GM10847 (cell line): ENCODE measurements around the gene PSMD6.

Experiments
- POLR2A ChIP-seq: IDR thresholded peaks from 2 replicates; pipeline ENCODE4 v1.6.1; 2011; ENCODE audit not compliant: insufficient read length; ENCODE audit errors: extremely low read depth

Gene PSMD6

GRCh38 chr3:63979093-63979885, 44.0 kb downstream of the PSMD6 start:
- no peak for TF ChIP-seq POLR2A

DNA sequence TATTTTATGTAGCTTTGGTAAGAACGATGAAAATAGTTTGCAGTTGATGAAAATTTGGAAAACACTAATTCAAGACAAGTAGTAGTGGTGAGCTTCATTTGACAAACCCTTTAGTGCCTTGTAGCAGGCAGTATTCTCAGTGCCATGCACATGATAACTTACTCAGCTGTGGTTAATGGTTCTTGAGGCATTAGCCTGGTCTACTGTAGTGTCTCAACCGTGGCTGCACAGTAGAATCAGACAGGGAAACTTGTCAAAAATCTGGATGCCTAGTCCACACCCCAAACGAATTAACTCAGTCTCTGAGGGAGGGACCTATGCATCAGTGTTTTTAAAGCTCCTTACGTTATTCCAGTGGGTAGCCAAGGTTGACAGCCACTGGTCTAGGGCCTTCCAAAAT, 45.4 kb downstream of the PSMD6 start:
- no peak for TF ChIP-seq POLR2A

DNA sequence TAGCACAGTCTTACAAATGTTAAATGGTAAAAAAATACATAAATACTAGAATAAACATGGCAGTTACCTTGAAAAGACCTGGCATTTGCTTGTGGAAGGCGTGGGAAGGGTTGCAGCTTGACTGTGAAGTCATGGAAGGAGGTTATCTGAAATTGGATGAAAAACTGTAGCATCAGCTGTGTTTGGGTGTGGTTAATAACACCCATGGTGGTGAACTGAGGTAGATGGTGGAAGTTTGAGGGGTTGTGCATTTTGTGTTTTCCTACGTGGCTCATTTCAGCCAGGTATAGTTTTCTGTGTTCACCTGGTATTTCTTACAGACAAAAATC, 46.5 kb downstream of the PSMD6 start:
- no peak for TF ChIP-seq POLR2A

GRCh38 chr3:63976161-63976871, 47.0 kb downstream of the PSMD6 start:
- no peak for TF ChIP-seq POLR2A

GRCh38 chr3:63975723-63976122, 47.6 kb downstream of the PSMD6 start:
- TF ChIP-seq POLR2A, result no peak

DNA sequence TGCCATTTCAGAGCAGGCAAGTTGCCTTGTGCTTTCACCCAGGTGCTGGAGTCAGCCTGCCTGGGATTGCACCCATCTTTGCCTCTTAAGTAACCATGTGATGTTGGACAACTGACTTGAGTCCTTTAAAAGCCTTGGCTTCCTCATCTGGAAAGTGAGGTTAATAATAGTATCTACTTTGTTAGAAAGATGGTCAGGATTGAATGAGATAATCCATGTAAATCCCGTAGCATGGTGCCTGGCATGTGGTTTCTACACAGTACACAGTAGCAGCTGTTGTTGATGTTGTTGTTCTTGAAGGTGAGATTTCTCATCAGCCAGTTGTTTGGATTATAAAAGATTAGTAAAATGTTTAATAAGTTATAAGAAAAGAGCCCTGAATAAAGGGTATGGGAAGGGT, 48.8 kb downstream of the PSMD6 start:
- no peak for TF ChIP-seq POLR2A

GRCh38 chr3:63973406-63973805, 49.9 kb downstream of the PSMD6 start:
- TF ChIP-seq POLR2A, result no peak

DNA sequence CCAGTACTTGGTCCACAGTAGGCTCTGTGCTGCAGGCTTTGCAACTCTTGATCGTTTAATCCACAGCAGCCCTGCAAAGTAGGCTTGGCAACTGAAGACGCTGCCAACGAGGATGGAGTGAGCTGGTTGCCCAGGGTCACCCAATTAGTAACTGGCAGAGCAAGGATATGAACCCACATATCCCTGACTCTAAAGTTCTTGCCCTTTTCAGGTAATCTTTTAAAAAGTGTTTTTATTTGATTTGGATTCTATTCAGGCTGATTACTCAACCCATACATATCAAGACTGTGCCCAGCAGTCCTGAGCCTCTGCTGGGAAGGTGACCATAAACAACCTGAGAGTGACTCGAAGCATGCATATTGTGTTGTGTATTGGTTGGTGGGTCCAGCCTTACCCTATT, 50.3 kb downstream of the PSMD6 start:
- TF ChIP-seq POLR2A, result no peak

DNA sequence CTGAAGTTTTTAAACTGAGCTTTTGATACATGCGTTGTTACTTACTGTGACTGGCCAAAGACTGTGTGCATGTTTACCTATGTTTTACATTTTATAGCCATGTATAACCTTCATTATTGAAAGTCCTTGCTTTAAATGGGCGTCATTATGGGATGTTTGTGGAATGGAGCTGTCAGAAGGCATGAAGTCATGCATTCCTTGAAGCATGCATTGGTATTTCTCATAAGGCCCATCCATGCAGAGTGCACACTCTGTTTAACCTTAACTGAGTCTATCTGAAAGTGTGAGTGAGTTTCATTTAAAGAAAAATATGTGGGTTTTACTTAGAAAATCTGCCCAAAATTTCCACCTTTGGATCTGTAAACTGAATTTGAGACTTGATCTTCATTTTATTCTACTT, 51.1 kb downstream of the PSMD6 start:
- TF ChIP-seq POLR2A, result no peak

- no peak for TF ChIP-seq POLR2A
These were observed 52.4 kb downstream of the PSMD6 start for GRCh38 chr3:63970631-63971475.

DNA sequence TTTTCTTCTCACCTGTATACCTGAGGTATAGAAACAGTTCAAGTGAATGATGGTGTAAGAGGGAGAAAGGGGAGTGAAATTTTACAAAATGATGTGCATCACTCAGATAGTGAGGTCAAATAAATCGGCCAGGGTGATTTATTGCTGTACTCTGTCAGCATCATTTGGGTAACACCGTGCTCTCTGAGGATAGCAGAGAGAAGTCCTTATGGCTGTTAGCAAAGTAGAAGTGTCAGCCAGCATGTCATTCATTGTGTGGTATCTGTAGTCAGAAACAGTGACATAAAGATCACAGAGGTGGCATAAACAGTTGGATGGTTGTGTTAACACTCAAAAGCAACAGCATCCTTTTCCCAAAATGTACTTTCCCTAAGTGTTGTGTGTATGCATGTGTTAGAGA, 53.4 kb downstream of the PSMD6 start:
- TF ChIP-seq POLR2A, result no peak

DNA sequence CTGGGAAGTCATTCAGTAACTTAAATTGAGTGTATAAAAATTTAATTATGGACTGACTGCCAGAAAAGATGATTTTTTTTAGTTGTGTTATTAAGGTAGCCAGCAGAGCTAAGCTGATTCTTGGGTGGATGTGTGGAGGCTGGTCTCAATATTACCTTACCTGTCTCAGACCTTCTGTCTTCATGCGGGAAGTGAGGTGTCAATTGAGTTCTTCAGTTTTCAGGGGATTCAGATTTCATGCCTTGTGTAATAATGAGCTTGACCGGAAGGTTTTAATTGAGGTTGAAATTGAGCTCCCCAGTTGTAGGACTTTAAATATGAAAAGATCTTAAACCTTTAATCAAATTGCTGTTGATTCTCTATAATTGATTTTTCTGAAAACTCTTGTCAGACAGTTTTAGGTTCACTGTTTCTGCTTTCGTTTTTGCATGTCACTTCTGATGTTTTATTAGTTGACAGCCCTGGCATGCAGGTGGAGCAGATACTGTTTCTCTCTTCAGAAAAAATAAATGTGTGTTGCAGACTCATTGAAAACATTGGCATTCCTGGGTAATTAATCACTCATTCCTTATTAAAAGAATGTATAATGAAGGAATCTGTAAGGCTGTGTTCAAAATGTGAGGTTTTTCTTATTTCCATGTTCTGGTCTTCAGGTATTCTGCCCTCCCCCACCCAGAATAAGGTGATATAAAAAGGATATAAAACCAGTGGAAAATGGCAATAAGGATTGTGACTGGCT, 54.5 kb downstream of the PSMD6 start:
- TF ChIP-seq POLR2A, result no peak

DNA sequence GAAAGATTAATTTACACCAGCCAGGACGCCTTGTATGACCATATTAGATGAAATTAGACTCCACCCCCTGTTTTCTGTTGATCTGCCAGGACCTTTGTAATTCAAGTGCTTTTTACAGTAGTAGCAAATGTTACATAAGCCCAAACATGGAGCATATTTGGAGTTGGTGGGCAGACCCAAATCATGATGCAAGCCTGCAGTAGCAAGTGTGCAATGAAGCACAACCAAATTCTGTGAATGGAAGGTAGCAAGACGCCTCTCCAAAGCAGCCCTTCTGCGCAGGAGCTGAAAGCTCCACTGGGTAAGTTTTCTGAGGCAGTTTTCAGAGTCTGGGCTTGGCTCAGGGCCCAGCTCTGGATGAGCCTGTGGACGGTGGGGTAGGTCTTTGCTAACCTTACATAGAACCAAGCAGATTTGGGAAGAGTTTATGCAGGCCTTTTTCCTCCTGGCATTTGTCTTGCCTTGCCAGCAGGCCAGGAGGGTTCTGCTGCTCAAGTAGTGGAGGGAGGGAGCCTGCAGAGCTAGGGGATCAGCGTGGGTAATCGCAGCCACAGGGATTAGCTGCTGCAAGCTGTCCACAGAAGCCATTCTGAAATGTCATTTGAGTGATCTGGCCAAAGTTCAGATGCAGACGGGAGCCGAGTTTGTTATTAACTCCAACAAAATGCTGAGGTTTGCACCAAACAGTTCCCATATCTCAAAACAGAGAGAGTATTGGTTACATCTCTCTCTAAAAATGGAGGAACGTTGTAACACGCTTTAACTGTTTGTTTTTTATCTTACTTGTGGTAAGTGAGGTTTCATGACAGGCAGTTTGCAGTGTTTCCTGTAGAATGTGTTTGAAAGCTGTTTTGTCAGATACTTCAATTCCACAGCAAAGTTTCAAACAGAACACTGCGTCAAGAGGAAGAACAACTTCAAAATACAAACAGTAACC, 55.4 kb downstream of the PSMD6 start:
- no peak for TF ChIP-seq POLR2A

GRCh38 chr3:63966871-63967270, 56.4 kb downstream of the PSMD6 start:
- TF ChIP-seq POLR2A, result no peak
